Adrenal gland (tissue), 5 donors: ENCODE measurements around the gene CETN3.

Experiments
- POLR2A ChIP-seq, 2 donors: fragments of 450-650 bp; IDR thresholded peaks; one replicate each; pipeline ENCODE4 v1.6.1; 2017; ENCODE audit warnings: antibody characterized with exemption in 2 of 2, mild to moderate bottlenecking in 2 of 2, moderate library complexity in 1 of 2
- TF ChIP-seq, protein P1 (sequence below), 6 experiments: fragments of 450-650 bp in 4 of 6; fragments of 200-600 bp in 2 of 6; sonication (generic) in 1 of 6; IDR thresholded peaks; 1 replicate in 5 of 6; 2 replicates in 1 of 6; pipeline versions ENCODE4 v1.5.1 to v1.8.0; 2016 to 2021; ENCODE audit warnings: antibody characterized with exemption in 6 of 6, mild to moderate bottlenecking in 2 of 6, moderate library complexity in 1 of 6
- donor health status: DM: no; HTN: no; CAD: no.

DNA sequence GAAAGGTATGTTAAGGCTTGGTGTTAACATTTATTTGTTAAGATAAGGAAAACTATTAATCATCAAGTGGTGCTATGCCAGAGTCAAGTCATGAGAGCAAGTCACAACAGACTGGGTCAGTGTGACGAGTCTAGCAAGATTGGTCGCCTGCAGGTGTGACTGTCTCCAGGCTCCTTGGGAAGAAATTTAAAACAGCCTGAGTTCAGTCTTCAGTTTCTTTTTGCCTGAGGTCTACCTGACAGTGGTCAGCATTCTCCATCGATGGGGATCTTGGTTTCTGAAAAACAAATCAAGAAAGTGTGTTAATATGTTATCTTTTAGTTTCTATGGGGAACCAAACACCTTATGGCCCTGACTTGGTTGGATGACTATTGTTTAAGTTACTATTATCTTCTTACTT lies 56.3 kb downstream of the CETN3 start:
- TF ChIP-seq, protein P1, sequence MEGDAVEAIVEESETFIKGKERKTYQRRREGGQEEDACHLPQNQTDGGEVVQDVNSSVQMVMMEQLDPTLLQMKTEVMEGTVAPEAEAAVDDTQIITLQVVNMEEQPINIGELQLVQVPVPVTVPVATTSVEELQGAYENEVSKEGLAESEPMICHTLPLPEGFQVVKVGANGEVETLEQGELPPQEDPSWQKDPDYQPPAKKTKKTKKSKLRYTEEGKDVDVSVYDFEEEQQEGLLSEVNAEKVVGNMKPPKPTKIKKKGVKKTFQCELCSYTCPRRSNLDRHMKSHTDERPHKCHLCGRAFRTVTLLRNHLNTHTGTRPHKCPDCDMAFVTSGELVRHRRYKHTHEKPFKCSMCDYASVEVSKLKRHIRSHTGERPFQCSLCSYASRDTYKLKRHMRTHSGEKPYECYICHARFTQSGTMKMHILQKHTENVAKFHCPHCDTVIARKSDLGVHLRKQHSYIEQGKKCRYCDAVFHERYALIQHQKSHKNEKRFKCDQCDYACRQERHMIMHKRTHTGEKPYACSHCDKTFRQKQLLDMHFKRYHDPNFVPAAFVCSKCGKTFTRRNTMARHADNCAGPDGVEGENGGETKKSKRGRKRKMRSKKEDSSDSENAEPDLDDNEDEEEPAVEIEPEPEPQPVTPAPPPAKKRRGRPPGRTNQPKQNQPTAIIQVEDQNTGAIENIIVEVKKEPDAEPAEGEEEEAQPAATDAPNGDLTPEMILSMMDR (IDR thresholded peaks at IDR 0.05) = no peak
- TF ChIP-seq POLR2A (IDR thresholded peaks at IDR 0.05) = no peak
